ENCODE data around the gene POR. TPM values are rescaled to one million over a fixed set of nuclear protein-coding genes. Genes with fewer than 3 reads are reported as not detected.
"Not testable (repeated sequence)": the region's sequence is repeated elsewhere in the genome, so short reads cannot be mapped to it uniquely, and the experiment has no call there.

Gene POR
- total RNA-seq, 1 donor from 2014 or later = 244 TPM

GRCh38 chr7:76008156-76008687 lies 93.3 kb downstream of the POR start:
- no peaks in the 10 kb centered on the region for H3K27me3 ChIP-seq (ENCODE audit: low read depth)
- intact Hi-C loops (cut with DNase I) = no loop called here
- no peak overlapping the region for H3K4me3 ChIP-seq
- no peaks in the 10 kb centered on the region for H3K9me3 ChIP-seq
- no peak overlapping the region for H3K27ac ChIP-seq
- H3K4me1 ChIP-seq = peaks cover 27% of the 10 kb centered on the region
- peaks cover 31% of the 10 kb centered on the region for H3K36me3 ChIP-seq
- TF ChIP-seq CTCF (IDR thresholded peaks at IDR 0.05) = no peak
- ATAC-seq = no peak
- peak; percentile 25 for DNase-seq

GRCh38 chr7:76009672-76010600 lies 95.0 kb downstream of the POR start:
- intact Hi-C loops (cut with DNase I) = no loop called here
- peaks cover 27% of the 10 kb centered on the region for H3K4me1 ChIP-seq
- ATAC-seq (peak; percentile 13 to 50), DNase-seq (peak; percentile 28)
- H3K36me3 ChIP-seq = peaks cover 18% of the 10 kb centered on the region
- H3K9me3 ChIP-seq = no peaks in the 10 kb centered on the region
- H3K27me3 ChIP-seq (ENCODE audit: low read depth) = no peaks in the 10 kb centered on the region
- TF ChIP-seq CTCF (IDR thresholded peaks at IDR 0.05) = no peak
- H3K4me3 ChIP-seq = no peak overlapping the region
- peak overlapping the region; percentile 64 for H3K27ac ChIP-seq

- Histone ChIP-seq H3K4me3 (no peak overlapping the region), H3K4me1 (peaks cover 27% of the 10 kb centered on the region), H3K9me3 (no peaks in the 10 kb centered on the region), H3K27ac (peak overlapping the region; percentile 64), H3K27me3 (ENCODE audit: low read depth) (no peaks in the 10 kb centered on the region), H3K36me3 (peaks cover 12% of the 10 kb centered on the region)
- no peak for TF ChIP-seq CTCF (IDR thresholded peaks at IDR 0.05)
- peak; percentile 50 to 74 for ATAC-seq
- DNase-seq = no peak
- intact Hi-C loops (cut with DNase I) = no loop called here
These were observed 96.5 kb downstream of the POR start for GRCh38 chr7:76011442-76011861.

GRCh38 chr7:76016191-76016947 lies 101.4 kb downstream of the POR start:
- intact Hi-C loops (cut with DNase I) = no loop called here
- Histone ChIP-seq H3K9me3 (no peaks in the 10 kb centered on the region), H3K27ac (no peak overlapping the region), H3K4me1 (no peaks in the 10 kb centered on the region), H3K4me3 (no peak overlapping the region), H3K36me3 (peaks cover 23% of the 10 kb centered on the region), H3K27me3 (ENCODE audit: low read depth) (no peaks in the 10 kb centered on the region)
- no peak for TF ChIP-seq CTCF (IDR thresholded peaks at IDR 0.05)
- ATAC-seq (no peak), DNase-seq (no peak)

- intact Hi-C loops (cut with DNase I); DNase-seq; H3K9me3 ChIP-seq; H3K4me3 ChIP-seq; H3K27me3 ChIP-seq (ENCODE audit: low read depth); ATAC-seq; H3K27ac ChIP-seq: not testable (repeated sequence)
- Histone ChIP-seq H3K36me3 (peaks cover 17% of the 10 kb centered on the region), H3K4me1 (peaks cover 11% of the 10 kb centered on the region)
These were observed 103.6 kb downstream of the POR start for GRCh38 chr7:76018520-76018919.

Measured in lower lobe of right lung (tissue), 2 donors.